GM21723 (cell line): Measurements from ENCODE around the gene KCNAB1.

Source experiments
- ATAC-seq: cut with Tn5 transposase; IDR thresholded peaks from one replicate; pipeline ENCODE4 v1.9.1; 2021; ENCODE audit warnings: mild to moderate bottlenecking, moderate library complexity; ENCODE audit not compliant: unreplicated experiment

The KCNAB1 gene

DNA sequence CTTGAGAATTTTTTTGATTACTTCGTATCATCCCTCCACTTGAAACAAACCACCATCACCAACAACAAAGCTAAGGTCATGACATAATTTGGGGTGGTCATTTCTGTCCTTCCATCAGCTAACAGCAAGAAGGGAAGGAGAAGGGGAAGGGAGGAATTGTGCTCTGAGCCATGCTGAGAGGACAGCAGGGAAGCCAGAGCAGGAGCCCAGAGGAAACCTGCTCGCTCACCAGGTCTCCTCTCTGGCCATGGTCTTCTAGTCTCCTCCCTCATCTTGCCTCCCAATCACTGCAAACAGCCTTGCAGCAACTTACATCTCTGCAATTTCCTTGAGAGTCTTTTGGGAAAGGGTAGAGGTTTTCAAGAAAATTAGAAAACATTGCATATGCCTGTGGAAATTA is 237.9 kb downstream of the KCNAB1 start:
- no peak for ATAC-seq

DNA sequence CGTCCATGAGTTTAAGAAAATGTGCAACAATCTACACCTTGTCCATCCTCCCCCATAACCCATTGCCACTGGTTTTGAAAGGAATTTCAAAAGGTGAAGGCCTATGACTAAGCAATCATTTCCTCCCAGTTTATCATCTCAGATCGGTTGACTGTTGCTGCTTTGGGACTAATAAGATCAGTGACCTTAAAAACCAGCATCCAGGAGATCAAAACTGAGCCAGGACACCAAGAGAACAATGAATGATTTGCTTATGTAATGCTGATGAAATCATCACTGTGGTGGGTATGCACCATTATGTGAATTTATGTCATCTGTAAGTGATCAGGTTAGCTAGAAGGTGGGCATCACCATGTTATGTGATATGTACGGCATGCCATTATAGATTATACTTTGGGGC is 239.0 kb downstream of the KCNAB1 start:
- ATAC-seq: no peak

DNA sequence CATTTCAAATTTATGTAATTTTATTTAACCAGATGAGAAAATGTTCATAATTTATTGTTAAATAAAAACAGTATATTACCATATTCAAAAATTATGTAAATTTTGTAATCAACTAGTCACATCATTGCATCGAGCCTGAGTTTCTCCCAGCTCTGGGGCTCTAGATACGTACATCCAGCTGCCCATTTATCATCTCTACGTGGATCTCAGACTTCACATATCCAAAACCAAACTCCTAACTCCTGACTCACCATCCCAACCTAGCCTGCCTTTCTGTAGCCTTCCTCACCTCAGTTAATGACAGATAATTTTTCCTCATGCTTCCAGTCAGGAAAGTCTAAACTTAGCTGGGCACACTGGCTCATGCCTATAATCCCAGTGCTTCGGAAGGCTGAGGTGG is 239.7 kb downstream of the KCNAB1 start:
- no peak for ATAC-seq

DNA sequence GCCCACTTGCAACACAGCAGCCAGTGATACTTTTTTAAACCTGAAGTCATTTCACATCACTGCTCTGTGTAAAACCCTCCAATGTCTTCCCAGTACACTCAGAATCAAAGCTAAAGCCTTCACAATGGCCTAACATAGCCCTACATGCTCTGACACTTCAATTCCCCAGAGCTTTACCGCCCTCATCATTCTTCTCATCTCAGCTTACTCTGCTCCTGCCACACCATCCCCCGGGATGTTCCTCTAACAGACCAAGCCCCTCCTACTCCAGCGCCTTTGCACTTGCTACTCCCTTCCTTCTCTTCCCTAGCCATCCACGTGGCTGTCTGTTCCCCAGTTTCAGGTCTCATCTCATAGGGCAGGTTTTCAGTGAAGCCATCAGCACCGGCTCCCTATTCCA is 240.6 kb downstream of the KCNAB1 start:
- no peak for ATAC-seq

DNA sequence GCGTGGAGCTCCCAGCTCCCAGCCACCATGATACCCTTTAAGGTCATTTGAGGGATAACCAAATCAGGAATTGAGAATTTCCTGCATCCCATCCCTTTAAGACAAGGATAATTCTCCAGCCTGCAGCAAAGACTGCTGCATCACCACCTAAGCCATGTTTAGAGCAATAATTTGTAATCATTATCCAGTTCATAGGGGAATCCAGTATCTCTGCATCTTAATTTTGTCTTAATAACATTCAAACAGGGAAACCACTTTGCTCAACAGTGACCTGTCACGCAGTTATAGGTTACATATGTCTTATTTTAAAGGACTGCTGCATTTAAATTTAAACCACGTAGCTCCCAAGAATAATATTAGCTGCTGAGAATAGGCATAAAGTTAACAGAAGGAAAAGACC is 246.2 kb downstream of the KCNAB1 start:
- ATAC-seq: no peak

DNA sequence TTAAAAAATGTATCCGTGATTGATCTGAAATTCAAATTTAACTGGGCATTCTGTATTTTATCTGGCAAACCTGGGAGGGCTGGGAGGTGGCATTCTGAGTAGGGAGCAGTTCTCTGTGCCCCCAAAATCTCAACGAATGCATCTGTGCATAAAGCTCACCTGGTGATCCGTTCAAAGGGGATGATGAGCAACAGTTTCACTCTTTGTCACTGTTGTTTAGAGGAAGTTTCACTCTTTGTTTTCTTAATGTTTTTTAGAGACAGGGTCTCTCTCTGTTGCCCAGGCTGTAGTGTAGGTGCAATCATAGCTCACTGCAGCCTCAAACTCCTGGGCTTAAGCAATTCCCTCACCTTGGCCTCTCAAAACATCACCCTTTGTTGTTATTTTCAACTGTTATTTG is 247.8 kb downstream of the KCNAB1 start:
- ATAC-seq: peak; percentile 76

DNA sequence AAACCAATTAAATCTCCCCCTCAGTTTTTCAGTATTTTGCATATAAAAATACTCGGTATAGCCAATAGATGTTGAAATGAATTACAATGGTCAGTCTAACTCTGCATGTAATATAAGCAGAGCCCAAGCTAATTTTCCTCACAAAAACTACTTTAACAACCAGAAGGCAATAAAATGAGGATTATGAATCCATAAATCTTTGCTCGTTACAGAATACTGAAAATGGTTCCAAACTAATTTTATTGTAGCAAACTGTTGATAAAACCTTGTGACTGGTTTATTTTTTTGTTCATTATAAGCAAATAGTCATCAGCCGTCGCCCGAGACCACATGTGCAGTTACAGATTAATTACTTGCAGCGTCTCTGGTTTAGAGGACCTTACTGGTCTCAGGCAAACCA is 251.3 kb downstream of the KCNAB1 start:
- ATAC-seq: no peak

DNA sequence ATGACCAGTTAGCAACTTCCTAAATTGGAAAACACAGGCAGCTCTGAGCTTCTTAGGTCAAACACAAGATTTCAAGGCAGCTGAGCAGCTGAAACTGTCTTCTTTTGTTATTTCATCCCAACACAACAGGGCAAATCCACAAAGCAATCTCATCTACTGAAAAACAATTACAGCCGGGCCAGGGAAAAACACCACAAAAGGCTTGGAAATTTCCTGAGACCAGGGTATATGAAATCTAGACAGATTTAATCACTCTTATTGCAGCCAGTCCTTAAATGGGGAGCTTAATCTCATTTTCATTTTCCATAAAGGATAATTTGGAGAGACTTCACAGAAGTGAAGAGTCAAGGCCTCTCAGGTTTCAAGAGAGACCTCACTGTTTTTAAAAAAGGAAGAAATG is 252.7 kb downstream of the KCNAB1 start:
- ATAC-seq: no peak

DNA sequence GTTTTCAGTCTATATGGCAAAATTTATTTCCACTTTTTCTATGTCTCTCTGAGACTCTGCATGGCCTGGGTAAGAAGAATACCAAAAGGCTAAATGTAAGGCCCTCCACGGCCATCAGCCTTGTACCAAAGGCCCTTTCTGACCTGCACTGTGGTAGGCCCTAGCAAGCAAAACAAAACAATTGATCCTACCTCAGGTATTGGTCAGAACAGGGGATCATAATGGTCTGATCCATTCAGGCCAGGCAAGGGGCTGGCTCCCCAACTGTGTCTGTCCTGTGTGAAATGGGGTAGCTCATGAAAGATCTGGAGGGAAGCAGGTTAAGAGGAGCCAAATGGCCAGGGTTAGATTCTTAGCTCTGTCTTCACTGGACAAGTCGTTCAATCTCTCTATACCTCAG is 253.3 kb downstream of the KCNAB1 start:
- ATAC-seq: no peak

DNA sequence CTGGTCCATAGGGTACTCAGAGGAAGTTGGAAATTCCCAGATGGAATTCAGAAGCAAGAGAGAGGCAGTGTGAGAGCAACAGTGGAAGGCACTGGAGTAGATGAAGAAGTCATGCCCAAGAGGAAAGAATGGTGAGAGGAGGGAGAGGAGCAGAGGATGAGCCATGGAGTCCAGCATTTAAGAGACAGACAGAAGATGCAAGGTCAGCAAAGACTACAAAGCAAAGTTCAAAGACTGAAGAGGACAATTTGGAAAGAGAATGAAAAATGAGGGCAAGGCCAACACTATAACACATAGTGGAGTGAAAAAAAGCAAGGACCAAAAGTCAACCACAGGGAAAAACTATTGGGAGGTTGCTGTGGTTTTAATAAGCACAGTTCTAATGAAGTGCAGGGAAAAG is 255.8 kb downstream of the KCNAB1 start:
- ATAC-seq: no peak

DNA sequence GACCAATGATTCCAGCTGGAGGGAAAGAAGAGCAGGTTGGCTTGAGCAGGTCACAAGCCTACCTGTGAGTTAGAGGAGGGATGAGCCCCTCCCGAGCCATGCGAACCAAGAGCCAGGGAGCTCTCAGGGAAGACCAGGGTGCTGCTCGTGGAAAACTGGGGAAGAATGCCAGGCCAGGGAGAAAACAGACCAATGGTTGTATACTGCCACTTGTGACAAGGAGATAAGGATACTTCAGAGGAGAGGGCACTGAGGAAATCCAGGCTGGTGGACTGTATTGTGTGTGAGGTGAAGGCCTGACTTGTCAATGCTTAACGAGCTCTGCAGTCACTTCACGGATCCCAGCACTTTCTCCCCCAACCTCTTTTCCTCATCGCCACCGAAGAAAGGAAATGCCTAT is 256.9 kb downstream of the KCNAB1 start:
- no peak for ATAC-seq

DNA sequence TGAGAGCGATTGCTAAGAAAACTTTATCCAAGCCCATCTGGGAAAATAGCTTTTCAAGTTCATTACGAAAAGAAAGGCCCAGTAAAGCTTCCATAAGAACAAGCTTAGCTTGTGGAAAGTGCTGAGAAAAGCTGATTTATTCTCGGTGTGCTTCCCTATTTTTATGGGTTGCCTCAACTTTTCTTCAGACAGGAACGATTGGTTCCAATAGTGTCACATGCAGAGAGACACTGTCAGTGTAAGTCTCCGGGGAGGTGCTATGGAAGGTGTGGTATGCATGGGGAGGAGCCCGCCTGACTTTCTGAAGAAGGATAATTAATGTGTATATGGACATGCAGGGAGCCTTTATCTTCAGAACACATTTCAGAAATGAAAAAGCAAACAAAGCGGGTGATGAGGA is 257.3 kb downstream of the KCNAB1 start:
- ATAC-seq: no peak

DNA sequence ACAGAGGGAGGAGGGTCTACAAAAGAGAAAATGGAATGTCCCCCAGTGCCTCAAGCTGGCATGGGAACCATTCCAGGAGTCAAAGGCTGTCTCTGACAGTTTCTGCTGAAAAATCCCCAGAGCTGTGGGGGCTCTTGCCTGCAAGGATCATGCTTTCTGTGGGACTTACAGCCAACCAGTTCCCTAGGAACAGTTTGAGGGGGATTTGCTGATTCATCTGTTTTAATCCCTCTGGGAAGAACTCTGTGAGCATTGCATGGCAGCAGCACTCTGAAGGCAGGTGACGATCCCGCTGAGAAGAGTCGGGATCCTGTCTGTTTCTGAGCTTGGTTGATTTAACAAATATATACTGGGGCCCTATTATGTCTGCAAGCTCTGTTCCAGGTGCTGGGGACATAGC is 258.5 kb downstream of the KCNAB1 start:
- ATAC-seq: no peak

DNA sequence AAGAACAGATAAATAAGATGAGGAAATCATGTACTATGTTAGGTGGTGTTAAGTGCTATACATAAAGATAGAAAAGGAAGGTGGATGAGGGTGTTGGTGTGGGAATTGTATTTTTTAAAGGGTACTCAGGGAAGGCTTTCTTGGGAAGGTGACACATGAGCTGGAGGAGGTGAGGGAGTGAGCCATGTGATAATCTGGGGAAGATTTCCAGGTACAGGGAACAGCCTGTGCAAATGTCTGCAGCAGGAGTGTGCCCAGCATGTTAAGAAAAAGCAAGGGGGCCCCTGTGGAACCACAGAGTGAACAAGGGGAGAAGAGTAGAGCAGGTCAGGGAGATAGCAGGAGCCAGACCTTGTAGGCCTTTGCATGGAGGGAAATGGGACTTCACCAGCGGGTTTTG is 258.9 kb downstream of the KCNAB1 start:
- ATAC-seq: no peak

DNA sequence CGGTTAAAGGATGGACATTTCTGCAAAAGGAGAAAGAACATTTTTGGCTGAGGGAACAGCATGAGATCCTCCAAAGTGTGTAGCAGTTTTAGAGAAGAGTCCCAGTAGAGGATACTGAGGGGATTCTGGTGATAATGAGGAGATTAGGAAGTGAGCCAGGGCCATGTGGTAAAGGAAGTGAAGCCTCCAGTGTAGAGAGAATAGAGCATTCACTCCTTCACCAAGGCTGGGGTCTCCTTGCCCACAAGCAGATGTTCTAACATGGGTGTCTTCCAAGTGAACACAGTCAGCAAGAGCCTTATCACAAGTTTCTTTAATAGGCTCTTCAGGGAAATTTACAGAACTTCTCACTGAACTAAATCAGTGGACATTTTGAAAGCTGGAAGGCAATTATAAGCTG is 260.9 kb downstream of the KCNAB1 start:
- ATAC-seq: no peak

DNA sequence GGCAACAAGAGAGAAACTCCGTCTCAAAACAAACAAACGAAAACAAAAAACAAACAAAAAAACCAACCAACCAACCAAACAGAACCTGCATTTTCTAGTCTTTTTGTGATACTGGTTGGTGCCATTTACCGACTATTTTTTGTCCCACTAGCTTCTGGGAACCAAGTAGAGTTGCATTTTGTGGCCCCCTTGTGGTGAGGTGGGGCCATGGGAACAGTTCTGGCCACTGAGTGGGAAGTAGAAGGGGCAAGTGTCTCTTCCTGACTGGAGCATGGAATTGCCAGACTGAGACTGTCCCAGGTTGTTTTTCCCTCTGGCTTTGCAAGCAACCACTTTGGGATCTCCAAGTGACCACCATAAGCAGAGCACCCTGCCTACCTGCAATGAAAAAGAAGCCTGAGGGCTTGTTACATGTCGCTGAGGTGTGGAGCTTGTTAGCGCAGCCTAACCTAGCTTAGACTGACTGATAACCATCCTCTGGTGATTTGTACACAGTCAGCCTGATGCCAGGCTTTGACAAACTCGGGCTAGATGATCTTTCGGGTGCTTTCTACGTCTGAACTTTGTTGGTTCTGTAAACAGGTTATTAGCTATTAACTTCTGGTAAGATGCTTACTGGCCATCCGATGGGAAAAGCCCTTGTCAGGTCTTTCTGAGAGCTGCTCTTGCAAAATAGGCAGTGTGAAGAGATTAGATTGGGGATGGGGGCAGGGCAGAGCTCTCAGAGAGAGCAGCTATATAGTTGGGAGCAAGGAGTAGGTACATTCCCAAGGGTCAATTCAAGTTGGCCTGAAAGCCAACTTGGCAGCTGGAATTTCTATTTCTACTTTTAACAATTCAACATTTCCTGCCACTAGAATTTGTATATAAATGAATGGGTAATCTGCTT is 262.3 kb downstream of the KCNAB1 start:
- peak; percentile 79 for ATAC-seq

DNA sequence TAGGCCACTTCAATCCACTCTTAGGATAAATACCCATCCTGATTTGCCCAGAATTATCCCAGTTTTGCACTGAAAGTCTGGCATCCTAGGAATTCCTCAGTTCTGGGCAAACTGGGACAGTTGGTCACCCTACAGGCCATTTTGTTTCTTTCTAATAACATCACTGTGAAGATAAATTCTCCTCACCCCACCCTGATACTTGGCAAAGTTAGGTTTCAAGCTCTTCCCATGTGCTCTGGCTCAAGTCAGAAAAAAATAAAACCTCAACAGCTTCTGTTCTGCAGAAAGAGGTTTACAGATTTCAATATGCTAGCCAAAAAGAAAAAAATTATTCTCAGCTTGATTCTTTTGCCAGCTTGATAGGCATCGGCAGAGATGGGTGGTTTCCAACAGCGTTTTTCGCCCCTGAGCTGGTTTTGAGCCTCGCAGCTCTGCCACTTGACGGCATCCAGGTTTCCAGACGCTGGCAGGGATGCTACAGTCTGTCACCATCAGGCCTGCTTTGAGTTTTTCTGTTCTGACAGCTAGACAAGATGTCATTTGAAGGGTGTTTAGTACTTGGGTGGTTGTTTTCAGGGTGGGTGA is 263.2 kb downstream of the KCNAB1 start:
- ATAC-seq: no peak

DNA sequence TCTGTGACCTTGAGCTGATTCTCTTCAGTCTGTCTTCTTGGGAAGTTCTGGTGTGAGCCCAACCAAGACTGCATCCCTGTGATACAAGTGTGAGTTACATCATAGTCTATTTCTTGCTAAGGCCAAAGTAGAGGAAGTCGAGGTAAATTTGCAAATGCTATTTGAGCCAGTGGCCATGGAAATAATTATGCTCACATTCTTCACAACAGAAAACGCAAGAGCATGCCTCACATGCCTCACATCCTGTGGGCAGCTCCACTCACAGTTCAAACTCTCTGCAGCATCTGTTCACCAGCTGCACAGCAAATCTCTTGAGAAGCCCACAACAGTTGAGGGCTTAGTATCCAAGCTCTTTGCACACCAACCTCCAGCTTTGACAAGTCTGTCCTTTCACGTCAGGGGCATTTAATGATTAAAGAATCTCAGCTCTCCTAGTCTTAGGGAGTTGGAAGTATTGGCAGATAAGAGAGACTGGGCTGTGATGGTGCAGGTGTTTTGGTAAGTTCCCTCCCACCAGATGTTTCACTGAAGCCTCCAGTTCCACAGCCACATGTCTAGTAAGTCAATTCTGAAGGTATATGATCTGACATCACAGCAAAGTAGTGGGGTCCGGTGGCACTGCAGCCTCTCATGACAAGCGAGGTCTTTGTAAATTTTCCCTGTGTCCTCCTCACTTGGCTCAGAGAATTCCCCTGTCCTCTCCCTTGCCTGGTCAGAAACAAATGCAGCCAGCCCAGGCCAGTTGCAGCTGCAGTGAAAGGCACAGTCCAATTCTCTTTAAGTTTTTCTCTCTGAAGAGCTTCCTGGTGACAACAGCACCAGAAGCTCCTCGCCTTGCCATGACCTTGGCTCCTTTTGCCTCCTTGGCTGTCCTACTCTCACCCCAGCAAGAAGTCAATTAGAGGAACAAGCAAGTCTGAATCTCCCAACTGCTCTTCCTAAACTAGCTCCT is 268.4 kb downstream of the KCNAB1 start:
- ATAC-seq: no peak

DNA sequence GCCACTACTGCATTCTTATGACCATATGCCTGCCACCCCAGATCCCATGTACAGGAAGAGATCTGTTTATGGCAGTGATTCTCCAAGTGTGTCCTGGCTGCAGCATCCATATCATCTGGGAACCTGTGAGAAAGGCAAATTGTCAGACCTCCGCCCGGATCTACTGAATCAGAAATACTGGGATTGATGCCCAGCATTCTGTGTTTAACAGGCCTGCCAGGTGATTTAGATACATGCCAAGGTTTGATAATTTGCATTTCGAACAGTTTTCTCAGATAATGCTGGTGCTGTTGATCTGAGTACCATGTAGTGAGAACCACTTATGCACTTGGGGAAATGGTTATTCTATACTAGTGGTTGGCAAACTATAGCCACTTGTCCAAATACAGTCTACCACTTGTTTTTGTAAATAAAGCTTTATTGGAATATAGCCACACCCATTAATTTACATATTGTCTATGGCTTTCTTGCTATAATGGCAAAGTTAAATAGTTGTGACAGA is 269.1 kb downstream of the KCNAB1 start:
- ATAC-seq: no peak

DNA sequence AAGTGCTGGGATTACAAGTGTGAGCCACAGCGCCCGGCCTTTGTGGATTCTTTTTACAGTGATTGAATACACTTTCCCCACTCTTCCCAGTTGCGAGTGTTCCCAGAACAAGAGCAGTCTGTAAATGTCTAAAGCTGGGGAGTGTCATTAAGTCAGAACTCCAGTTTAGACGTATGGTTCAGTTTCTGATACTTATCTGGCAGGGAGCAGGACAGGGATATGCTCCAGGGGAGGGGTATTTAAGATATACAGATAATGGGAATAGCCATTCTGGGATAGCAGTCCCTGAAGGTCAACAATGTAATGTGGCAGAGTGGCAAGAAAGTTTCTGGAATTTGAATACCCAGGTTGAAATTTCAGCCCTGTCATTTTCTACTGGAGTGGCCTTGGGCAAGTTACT is 270.5 kb downstream of the KCNAB1 start:
- ATAC-seq: no peak

DNA sequence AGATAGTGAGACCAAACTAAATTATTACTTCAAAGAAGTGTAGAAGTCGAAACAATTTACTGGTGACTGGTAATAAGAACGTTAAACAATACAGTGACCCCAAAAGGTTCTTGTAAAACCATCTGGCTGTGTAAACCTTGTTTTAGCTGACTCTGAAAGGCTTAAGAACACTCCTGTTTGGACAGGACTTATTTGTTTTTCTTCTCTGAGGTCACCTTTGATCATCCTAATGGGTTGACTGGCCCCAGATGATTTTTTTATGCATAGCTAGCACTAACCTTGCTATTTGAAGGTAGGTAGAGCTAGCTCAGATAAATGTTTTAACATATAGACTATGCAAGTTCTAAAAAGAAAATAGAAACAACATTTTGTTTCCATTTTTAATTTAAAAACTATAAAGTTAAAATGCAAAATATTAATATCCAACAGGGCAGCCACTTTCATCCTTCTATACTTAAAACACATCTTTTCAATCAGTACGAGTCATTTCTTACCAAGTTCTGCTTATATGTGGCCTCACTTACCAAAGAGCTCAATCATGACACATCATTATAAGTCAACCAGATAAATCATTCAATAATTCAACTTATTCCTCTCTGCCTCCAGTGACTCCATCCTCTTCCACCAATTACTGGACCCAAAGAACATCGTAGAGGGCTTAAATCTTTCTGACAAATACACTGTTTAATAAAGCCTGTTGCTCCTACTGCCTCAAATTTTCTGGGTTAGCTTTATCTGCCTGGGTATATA is 275.8 kb downstream of the KCNAB1 start:
- ATAC-seq: no peak
